Stimulated activated CD8-positive, alpha-beta memory T cell treated with anti-CD3 and anti-CD28 coated beads, Interleukin-2, amount 100 ng/mL, for 48 hours (primary cell): ENCODE data around the gene OR5D13.

Experiments used
- DNase-seq, 2 donors: peaks; one replicate each; pipeline ENCODE4 v3.0.0-alpha.2; 2020; ENCODE audit warnings: low read depth in 2 of 2

Gene OR5D13, protein sequence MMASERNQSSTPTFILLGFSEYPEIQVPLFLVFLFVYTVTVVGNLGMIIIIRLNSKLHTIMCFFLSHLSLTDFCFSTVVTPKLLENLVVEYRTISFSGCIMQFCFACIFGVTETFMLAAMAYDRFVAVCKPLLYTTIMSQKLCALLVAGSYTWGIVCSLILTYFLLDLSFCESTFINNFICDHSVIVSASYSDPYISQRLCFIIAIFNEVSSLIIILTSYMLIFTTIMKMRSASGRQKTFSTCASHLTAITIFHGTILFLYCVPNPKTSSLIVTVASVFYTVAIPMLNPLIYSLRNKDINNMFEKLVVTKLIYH

DNA sequence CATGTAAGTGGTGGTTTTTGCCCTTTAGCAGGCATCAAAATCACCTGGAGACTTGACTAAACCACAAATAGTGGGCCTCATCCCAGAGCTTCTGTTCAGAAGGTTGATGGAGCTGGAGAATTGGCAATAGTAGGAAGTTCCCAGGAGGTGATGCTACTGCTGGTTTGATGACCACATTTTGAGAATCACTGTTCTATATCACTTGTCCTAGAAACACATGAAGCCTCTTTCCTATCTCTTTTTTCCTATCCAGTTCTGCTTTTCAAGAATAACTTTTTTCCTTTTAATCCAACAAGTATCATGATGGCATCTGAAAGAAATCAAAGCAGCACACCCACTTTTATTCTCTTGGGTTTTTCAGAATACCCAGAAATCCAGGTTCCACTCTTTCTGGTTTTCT is at the start of gene OR5D13:
Gene OR5D13, plus strand, starts transcription at position 301 of the 400 bp plus-strand sequence. Its CDS starts 0 bp downstream, at position 301.
- no peak for DNase-seq

DNA sequence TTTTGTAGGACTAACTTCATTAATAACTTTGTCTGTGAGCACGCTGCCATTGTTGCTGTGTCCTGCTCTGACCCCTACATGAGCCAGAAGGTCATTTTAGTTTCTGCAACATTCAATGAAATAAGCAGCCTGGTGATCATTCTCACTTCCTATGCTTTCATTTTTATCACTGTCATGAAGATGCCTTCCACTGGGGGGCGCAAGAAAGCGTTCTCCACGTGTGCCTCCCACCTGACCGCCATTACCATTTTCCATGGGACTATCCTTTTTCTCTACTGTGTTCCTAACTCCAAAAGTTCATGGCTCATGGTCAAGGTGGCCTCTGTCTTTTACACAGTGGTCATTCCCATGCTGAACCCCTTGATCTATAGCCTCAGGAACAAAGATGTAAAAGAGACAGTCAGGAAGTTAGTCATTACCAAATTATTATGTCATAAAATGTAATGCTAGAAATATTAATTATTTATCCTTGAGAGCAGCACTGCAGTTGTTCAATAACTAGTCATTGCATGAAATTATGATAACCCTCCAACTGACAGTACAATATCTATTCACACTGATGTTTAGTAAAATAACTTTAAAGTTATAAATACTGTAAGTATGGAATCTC is 46.4 kb upstream of the OR5D13 start:
- no peak for DNase-seq

DNA sequence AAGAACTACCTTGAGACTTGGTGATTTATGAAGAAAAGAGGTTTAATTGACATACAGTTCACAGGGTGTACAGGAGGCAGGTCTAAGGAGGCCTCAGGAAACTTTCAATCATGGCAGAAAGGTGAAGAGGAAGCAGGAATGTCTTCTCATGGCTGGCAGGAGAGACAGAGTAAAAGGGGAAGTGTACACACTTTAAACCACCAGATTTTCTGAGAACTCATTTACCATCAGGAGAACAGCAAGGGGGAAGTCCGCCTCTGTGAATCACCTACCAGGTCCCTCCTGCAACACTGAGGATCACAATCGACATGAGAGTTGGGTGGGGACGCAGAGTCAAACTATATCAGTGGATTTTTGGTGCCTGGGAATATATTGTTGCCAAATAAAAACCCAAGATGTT is 40.3 kb upstream of the OR5D13 start:
- DNase-seq: no peak

DNA sequence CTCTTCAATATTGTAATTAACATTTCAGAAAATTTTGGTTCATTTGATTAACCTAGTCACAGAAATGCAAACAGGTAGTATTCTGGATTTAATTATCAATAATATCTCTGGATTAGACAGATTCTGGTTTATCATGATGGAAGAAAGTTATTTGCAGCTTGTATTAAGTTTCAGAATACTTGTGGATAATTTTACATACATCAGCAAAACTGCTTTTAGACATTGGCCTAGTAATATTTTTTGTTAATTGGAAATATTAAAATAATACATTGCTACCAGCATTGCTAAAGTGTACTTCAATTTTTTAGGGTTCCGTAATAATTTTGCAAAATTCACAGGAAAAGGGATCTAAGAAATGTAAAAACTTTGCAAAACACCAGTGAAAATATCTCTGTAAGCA is 18.4 kb downstream of the OR5D13 start:
- DNase-seq: no peak

DNA sequence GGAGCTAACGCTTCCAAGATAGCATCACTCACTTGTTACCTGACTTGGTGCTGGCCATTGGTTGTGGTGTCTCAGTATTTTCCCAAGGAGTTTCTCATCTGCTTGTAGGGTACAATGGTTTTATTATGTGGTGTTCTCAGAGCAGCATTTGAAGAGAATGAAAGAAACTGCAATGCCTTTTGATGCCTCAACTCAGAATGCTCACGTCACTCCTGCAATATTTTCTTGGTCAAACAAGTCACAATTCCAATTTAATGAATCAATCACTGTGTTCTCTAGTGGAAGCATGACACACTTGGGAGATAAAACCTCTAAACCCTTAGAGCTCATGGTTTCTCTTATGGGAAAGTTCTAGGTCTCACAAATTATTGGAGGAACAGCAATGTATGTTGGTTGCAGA is 20.1 kb downstream of the OR5D13 start:
- DNase-seq: no peak

DNA sequence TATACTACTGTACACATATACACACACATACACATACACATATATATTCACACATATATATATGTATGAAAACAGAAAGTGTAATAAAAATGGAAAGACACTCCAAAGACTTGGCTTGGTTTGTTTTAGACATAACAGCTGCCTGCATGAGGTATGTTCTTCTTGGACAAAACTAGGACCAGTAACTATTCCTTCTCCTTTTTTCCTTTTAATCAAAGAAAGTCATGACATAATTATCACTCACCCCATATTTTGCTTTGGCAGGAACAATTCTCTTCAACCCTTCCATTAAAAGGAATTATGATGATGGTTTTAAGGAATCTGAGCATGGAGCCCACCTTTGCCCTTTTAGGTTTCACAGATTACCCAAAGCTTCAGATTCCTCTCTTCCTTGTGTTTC is 22.0 kb downstream of the OR5D13 start, which contains the start of gene OR5D14:
Gene OR5D14, plus strand, starts transcription at position 301 of the 400 bp plus-strand sequence. Its CDS starts 0 bp downstream, at position 301.
- DNase-seq: no peak

DNA sequence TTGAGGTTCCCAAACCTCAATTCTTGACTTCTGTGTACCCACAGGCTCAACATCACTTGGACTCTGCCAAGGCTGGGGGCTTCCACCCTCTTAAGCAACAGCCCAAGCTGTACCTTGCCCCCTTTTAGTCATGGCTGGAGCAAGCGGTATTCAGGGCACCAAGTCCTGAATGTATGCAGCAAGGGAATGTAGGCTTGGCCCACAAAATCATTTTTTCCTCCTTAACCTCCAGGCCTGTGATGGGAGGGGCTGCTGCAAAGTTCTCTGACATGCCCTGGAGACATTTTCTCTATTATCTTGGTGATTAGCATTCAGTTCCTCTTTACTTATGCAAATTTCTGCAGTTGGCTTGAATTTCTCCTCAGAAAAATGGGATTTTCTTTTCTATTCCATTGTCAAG is 33.0 kb downstream of the OR5D13 start:
- no peak for DNase-seq

DNA sequence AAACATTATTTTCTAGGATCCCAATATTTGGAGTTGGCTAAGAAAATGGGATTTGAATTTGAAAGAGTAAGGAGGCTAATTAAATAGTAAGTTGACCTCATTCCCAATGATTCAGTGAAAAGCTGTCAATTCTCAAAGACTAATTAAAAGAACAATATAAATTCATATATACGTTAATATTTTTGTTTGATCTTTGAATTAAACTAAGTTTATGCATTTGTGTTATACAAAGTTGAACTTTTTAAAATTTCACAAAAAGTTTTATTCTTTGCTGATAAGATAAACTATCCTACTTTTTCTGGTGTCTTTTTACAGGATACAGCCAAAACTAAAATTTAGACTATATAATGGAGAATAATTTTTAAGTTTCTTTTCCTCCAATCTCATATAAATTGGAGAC is 37.8 kb downstream of the OR5D13 start, which contains the start of gene OR5L1:
Gene OR5L1, plus strand, starts transcription at position 301 of the 400 bp plus-strand sequence. CDS start 100 bp downstream, outside the sequence.
- DNase-seq: no peak

DNA sequence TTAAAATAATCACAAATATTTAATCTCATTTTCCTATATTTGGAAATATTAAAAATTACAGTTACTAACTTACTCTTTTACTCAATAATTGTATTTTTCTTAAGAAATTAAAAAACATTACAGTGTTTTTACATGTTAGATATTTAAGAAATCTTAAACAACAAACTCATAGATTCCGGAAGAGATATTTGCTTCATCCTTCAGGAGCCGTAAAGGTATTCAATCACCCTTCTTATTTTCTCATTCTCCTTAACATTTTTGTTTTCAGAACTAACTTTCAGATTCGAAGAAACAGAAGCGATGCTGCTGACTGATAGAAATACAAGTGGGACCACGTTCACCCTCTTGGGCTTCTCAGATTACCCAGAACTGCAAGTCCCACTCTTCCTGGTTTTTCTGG is 46.1 kb downstream of the OR5D13 start, which contains the start of gene OR5D18:
Gene OR5D18, plus strand, starts transcription at position 301 of the 400 bp plus-strand sequence. Its CDS starts 0 bp downstream, at position 301.
- DNase-seq: no peak
